Amniotic epithelial cell (primary cell): ENCODE data around the gene HSD17B12.

ENCODE experiments used
- DNase-seq: peaks from one replicate; pipeline ENCODE4 v3.0.0-alpha.2; 2010; ENCODE audit warnings: low read depth

HSD17B12 gene

DNA sequence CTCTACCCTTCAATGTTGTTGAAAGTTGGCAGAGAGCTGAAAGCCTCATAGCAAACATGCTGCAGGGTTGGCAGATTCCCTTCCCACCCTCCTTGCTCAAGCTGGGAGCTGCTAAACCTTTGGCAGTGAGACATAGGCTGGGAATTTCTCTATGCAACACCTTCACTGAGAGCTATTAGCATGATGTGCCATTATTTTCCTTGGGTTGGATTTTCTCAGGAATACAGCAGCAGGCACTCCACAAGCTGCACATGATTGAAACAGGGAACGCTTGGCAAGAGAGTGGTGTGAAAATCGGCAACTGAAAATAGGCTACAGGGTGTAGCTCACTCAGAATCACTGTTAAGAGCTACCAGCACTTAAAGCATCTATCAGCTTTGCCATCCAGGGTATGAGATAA, 190.5 kb downstream of the HSD17B12 start:
- peak; percentile 17 for DNase-seq

DNA sequence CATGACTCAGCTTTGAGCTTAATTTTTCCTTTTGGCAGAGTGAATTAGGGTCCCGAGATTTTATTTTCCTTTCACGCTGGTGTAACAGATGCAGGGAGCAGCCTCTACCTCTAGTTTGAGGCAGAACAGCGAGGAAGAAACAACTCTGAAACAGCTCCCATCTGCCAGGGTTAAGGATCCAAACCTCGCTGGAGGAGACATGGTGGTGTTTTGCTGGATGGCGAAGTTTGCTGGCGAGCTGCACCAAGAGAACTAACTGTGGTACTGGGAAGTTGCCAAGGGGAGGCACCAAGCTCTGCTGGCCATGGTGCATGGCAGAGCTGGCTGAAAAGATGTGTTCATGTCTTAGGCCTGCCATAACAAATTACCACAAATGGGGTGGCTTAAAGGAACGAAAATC, 192.5 kb downstream of the HSD17B12 start:
- DNase-seq = no peak

DNA sequence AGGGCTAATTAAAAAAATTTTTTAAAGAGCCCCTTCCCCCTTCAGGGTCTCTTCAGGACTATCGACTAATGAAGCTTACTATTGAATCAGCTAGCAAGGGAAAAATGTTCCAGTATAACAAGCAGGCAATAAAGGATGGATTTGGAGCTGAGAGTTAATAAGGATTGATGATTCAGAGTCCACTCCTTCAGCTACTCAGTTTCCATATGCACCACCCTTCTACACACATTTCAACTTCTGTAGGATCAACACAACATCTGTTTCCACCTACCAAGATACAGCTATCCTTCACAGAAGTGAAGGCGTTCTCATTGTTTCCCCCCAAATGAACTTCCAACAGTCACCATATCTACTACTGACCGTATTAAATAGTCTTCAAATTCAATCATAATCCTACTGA, 193.5 kb downstream of the HSD17B12 start:
- DNase-seq = no peak

DNA sequence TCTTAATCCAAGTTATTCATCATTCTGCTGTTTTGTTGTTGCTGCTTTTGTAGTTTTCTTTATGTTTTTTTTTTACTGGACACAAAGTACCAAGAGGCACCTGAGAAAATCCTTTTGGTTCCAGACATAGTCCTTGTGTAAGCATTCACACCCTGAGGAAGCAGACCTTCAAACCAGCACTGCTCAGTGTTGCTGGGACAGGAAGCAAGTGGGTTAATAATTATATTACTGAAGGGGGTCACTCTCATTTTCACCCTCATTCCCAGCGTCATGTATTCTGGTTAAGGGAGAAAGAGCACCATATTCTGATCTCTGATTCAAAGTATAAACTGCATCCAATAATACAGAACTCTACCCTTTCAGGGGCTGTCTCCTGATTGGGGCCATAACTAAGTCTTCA, 194.2 kb downstream of the HSD17B12 start:
- DNase-seq = no peak

DNA sequence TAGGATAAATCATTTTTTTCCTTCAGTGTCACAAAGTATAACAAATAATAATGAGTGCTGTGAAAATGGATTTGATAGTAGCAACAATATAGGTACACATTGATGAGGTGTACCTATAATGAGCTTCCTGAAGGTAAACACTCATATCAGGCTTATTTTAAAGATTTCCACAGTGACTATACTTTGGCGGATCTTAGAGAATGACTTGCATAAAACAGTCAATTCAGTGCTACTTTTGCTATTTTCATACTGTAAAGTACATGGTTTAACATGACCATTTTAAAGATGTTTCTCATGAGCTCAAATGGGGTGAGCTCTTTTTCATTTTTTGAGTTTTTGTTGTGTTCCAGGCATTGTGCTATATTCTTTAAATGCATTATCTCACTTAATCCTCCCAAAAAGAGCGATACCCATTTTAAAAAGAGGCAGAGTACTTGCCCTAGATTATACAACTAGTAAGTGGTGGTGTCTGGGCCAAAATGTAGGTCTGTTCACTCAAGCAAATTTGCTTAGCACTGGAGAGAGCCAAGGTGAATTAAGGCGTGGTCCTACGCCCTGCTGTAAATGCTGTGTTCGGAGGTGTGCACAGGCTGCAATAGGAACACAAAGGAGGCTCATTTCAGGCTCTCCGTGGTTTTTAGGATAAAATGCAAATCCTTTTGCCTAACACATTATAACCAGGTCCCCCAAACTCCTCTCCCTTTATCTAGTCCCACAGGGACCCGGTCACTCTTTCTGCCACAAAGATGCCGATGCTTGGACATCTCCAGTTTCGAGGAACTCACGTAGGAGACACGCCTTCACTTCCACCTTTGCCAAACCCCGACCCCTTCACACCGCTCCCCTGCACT, 199.5 kb downstream of the HSD17B12 start:
- DNase-seq = no peak

DNA sequence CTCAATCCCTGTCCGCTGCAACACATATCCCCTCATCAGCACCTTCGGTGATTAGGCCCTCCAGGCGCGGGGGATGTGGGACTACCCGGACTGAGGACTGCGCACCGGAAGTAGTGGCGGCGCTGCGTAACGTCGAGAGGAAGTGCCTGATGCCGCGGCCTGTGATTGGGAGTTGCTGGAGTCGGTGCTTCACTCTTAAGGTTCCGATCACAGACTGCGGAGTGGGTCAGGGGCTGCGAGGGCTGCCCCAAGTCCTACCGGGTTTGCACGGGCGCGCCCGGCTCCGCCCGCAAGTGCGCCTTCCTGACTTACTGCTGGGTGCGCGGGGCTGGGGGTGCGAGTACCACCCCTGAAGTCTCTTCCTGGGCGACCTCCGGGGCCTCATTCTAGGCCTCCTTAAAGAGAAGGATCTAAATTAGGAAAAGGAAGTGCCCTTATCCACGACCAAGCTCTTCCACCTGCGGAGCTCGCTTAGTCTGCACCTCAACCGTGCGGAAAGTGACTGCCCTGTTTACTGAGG, 200.2 kb downstream of the HSD17B12 start, which contains the start of gene ALKBH3:
TSS of gene ALKBH3 (plus strand) at position 192 of the 520 bp plus-strand sequence. CDS start 1,822 bp downstream, outside the sequence.
- DNase-seq = peak; percentile 93

DNA sequence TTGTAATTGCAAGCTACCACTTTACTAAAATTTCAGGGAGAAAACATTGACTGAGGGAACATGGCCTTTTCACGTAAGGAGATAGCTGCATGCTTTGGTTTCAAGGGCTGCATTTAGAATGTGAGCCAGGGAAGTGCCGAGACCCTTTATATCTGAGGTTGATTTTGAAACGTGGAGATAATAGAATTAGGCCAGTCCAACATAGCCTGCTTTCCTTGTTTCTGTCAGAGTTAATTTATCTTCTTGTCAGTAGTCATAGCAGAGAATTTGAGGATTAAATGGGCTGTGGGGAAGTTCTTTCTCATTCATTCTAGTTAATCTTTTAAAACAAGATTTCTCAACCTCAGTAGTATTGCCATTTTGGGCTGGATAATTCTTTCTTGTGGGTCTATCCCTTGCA, 212.3 kb downstream of the HSD17B12 start:
- no peak for DNase-seq

DNA sequence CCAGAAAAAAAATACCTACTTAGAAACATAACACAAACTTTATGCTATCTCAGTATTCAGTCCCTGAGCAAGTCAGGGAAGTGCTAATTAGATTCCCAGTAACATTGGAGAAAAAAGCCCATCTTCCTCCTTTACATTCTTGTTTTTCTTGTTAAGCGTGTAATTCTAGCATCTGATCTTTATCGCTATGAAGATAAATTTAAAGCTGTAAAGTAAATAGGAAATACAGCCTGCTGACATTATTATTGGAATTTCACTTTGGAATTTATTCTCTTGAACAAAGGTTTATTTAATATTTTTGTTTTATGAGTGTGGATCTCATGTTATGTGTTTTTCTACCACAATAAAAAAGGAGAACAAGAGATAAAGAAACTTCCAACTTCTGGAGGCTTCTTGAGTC, 214.0 kb downstream of the HSD17B12 start:
- no peak for DNase-seq

DNA sequence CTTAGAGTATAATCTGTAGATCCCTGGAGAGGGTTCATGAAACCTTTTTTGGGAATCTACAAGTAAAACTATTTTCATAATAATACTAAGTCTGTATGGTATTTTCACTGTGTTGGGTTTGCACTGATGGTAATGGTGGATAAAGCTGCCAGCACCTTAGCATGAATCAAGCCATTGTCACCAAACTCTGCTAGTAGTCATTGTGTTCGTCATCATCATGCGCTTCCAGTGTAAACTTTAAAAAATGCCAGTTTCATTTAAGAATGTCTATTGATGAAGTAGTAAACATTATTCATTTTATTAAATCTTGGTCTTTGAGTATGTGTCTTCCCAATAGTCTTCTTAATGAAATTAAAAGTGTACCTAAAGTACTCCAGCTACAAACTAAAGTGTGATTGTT, 215.1 kb downstream of the HSD17B12 start:
- no peak for DNase-seq

DNA sequence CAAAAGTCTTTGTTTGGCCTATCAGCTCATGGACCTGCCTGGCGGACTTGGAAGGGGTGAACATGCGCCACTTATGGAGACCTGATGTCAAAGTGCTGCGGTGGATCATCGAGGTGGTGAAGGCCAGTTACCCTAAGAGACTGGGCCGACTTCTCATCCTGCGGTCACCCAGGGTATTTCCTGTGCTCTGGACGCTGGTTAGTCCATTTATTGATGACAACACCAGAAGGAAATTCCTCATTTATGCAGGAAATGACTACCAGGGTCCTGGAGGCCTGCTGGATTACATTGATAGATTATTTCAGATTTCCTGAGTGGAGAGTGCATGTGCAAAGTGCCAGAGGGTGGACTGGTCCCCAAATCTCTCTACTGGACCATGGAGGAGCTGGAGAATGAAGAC, 218.0 kb downstream of the HSD17B12 start:
- DNase-seq = no peak

DNA sequence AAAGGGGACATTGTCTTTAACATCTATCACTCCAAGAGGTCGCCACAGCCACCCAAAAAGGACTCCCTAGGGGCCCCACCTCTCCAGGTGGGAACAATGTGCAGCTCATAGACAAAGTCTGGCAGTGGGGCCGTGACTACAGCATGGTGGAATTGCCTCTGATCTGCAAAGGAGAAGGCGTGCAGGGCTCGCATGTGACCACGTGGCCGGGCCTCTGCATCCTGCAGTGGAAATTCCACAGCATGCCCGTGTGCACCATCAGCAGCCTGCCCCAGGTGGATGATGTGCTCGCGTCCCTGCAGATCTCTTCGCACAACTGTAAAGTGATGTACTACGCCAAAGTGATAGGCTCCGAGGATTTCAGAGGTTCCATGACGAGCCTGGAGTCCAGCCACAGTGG, 218.6 kb downstream of the HSD17B12 start:
- DNase-seq = no peak

DNA sequence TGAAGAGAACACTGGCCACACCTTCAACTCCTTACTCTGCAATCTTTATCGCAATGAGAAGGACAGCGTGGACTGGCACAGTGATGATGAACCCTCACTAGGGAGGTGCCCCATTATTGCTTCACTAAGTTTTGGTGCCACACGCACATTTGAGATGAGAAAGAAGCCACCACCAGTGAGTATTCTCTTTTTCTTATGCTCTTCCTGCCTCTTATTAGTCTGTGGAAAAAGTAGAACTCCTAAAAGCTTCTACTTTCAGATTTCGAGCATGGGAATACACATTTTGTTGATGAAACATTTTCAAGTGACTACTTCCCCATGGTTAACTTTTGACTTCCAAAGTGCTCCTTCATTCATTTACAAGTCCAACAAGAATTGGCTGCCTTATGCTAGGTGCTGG, 221.0 kb downstream of the HSD17B12 start:
- no peak for DNase-seq

DNA sequence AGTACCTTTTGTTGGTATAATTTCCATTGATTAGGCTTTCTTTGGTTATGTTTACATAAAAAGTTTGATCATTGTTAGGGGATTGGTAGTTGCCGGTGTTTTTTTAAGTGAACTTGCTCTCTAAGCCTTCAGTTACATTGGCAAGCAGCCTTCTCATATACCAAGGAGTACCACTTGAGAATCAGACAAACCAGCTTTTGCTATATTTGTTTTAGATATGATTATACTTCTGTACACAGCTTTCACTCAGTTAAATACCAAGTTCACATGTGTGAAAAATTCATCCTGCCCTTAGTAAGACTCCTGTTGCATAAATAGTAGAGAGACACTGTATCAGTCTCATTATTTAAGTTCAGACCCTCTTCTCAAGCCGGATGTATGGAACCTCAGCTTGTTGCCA, 222.5 kb downstream of the HSD17B12 start:
- no peak for DNase-seq

DNA sequence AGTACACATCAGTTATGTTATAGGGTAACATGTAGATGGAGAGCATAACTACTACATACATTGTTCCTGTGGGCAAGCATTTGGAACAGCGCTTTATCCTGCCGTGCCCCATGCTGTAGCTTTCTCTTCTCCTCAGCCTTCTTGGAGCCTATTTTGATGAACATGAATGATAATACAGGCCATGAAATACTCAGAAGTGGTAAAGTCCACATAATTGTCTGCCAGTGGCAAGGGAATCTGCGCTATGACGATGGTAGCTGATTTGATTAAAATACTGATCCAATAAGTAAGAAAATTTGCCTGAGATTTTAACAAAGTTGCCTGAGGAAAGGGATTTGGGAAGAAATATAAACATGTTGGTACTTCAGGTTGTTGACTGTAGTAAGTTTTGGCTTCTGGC, 223.4 kb downstream of the HSD17B12 start:
- no peak for DNase-seq

DNA sequence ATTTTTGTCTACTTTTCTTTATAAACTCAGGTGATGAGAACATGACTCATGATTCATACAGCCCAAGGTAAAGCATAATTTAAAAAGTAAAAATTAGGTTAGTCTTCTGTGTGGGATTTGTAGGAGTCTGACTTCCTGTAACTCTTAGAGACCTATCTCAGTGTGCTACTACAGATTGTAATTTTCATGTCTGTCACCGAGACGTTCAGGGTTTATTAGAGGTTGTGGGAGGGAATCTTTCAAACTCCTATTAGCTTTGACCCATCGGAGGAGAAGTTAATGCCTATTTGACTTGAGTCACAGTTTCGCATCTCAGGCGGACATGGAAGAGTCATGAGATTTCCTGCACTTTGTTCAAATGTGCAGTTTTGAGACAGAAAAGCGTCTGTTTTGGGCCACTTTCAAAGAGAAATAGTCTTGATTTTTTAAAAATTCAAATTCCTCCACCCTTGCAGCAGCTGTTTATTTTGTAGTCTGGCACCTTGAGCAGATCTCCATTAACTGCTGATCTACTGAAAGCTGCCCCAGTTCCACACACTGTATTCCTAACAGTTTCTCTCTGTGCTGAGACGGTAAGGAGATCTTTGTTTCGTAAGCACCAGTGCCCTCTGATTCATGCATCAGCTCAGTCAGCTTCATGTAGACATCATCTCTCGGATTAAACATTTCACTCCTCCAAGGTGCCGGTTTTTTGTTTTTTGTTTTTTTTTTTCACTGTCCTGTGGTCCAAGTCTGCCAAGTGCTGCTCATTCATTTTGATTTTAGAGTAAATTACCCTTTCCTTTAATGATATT, 224.4 kb downstream of the HSD17B12 start:
- DNase-seq = peak; percentile 66

DNA sequence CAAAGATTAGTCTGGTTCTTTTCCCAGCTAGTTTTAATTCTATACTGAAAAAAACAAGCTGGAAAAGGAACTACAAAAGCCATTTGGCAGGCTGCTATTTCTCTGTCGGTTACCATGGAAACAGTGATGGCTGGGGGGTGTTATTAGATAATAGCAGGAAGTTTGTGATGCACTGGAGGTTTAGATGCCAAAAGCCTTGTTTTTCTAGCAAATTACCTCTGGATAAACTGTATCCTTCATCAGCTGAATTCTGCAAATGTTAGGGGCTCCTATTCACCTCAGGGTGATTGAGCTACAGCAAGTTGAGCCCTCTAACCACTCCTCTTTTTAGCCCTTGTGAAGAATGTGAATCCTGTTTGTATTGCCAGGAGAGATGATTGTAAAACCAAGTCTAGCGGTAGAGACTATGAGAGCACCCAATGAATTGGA, 225.3 kb downstream of the HSD17B12 start:
- DNase-seq = no peak
